HG02840 (cell line): ENCODE measurements around the gene ZHX3.

Experiments used
- ATAC-seq: cut with Tn5 transposase; IDR thresholded peaks from one replicate; pipeline ENCODE4 v1.9.1; 2021; ENCODE audit warnings: mild to moderate bottlenecking, moderate library complexity, moderate number of reproducible peaks; ENCODE audit not compliant: unreplicated experiment, low FRiP score

Gene ZHX3

GRCh38 chr20:41165001-41165882 is 152.3 kb downstream of the ZHX3 start:
- ATAC-seq, result no peak

- no peak for ATAC-seq
Measured at GRCh38 chr20:41163821-41164220, 153.7 kb downstream of the ZHX3 start.

GRCh38 chr20:41162396-41162795 is 155.1 kb downstream of the ZHX3 start:
- ATAC-seq, result no peak

- no peak for ATAC-seq
Measured at GRCh38 chr20:41161886-41162285, 155.6 kb downstream of the ZHX3 start.

GRCh38 chr20:41160686-41161085 is 156.8 kb downstream of the ZHX3 start:
- no peak for ATAC-seq

GRCh38 chr20:41159547-41159946 is 158.0 kb downstream of the ZHX3 start:
- no peak for ATAC-seq

GRCh38 chr20:41158082-41158625 is 159.4 kb downstream of the ZHX3 start:
- no peak for ATAC-seq

- no peak for ATAC-seq
Measured at GRCh38 chr20:41155261-41155660, 162.3 kb downstream of the ZHX3 start.

- ATAC-seq, result no peak
Measured at GRCh38 chr20:41154436-41155176, 162.9 kb downstream of the ZHX3 start.

GRCh38 chr20:41152108-41152757 is 165.3 kb downstream of the ZHX3 start:
- no peak for ATAC-seq

GRCh38 chr20:41151134-41151869 is 166.2 kb downstream of the ZHX3 start:
- no peak for ATAC-seq

- ATAC-seq, result no peak
Measured at GRCh38 chr20:41150664-41151063, 166.9 kb downstream of the ZHX3 start.

- no peak for ATAC-seq
Measured at GRCh38 chr20:41148942-41149341, 168.6 kb downstream of the ZHX3 start.

GRCh38 chr20:41147767-41148191 is 169.8 kb downstream of the ZHX3 start:
- ATAC-seq, result no peak

GRCh38 chr20:41145821-41146620 is 171.5 kb downstream of the ZHX3 start:
- no peak for ATAC-seq

- no peak for ATAC-seq
Measured at GRCh38 chr20:41145317-41145716, 172.2 kb downstream of the ZHX3 start.

- ATAC-seq, result no peak
Measured at GRCh38 chr20:41143354-41143753, 174.2 kb downstream of the ZHX3 start.

GRCh38 chr20:41142919-41143318 is 174.6 kb downstream of the ZHX3 start:
- ATAC-seq, result no peak

- no peak for ATAC-seq
Measured at GRCh38 chr20:41142245-41142644, 175.3 kb downstream of the ZHX3 start.
